NCI-H524 (cell line): Measurements from ENCODE around the gene F3.

ENCODE experiments used
- DNase-seq, 2 experiments: peaks; one replicate each; lab custom pipeline; 2025; lab: John Stamatoyannopoulos, UW

F3 gene

GRCh38 chr1:94527447-94528031 is 14.0 kb downstream of the F3 start:
- peak in 1 of 2 experiments; percentile 12 for DNase-seq

DNA sequence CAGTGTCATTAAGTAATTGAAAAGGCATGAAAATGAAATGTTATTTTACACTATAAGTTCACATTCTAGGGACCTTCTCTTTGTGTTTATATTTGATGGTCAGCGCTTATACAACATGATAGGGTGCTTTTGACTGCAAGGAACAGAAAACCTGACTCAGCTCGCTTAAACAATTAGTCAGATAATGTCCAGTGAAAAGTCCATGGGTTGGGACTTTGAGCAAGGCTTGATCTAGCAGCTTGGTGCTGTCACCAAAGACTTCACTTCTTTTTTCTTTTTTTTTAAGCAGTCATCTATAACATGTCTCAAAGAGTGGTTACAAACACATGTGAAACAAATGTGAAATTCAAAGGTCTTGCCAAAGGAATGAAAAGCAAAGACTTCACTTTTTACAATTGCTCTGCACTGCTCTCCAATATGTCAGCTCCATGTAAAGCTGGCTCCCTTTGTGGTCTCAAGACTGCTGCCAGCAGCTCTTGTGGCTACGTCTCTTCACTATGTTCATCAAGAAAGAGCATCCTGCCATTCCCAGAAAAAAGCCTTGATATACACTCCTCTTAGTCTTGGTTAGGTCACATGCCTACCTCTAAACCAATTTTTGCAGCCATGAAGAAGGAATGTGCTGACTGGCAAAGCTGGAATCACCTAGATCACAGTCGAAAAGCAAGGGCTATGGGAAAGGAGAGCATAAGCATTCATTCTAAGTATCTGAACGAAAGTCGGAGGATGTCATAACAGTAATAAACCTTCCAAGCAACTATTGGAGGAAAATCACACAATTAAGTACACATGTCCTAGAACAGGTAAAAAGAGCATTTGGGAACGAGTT is 15.2 kb downstream of the F3 start:
- no peak for DNase-seq

DNA sequence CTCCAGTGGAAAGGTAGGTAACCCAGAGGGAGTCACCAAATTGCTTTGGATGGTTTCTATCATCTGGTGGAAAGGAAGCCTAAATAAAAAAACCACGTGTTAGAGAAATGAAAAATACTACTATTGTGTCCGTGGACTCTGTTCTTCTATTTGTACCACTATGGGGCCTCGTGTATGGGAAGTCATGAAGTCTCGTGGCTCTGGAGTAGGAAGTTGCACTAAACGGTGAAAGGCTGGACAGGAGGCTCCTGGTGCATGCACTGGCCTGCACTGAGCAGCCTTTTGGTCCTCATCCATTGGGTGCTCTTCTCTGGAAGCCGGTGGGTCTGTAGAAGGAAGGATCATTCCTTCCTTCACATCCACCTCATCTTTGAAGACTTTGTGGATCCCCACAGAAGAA is 17.0 kb downstream of the F3 start:
- DNase-seq = no peak

DNA sequence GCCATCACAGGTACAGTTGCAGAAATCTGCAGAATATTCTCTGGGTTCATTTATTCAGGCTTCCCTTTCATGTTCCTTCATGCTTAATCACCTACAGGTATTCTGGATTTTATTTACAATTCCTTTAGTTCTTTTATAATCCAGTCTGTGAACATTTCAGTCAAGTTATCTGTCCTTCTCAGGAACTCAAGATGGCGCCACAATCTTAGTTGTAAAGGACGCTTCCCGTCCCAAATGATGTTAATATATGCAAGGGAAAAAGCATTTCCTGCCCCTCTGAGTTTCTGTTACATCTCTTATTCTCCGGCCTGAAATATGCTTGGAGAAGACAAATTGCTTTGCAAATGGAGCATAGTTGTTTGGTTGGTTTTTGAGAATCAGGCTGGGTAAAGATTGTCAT is 19.3 kb downstream of the F3 start:
- DNase-seq = peak in 1 of 2 experiments; percentile 52

DNA sequence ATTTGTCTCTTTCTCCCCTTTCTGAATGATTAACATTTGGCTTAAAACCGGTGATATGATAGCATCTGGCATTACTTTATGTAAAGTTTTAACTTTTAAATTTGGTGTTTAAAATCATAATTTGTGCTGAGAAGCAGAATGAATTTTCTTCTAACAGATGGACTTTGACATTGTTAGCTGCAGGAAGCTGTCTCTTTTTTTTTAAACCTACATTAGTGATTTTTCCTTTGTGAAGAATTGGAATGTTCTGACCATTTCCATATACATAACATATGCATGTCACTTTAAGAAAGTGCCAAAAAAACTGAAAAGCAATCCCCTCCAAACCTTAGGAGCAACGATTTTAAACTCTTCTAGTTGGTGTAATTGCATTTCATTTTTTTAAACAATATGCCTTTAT is 22.2 kb downstream of the F3 start:
- no peak for DNase-seq

- no peak for DNase-seq
These were observed 26.1 kb downstream of the F3 start for GRCh38 chr1:94515296-94515947.

DNA sequence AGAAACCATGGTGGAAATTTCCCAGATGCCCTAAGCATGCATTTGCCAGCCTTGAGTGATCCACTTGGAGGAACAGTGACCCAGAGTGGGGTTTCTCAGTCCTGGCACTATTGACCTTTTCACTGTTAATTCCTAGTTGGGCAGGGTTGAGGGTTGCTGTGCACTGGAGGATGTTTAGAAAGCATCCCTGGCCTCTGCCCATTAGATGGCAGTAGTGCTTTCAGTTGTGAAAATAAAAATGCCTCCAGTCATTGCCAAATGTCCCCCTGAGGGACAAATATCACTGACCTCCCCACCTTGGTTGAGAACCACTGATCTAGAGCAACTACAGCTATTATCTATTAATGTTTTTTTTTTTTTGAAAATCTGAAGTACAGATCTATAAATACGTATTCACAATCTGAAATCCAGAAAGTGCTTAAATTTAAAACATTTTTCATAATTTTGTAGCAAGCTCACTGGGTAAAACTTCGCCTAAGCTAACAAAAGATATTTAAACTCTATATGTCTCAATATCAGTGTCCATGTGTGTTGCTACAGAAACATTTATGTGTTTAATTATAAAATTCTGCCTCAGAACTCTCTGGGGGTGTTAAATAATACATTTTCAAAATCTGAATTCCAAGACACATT is 27.3 kb downstream of the F3 start:
- peak in 1 of 2 experiments; percentile 36 for DNase-seq

- DNase-seq = no peak
These were observed 28.7 kb downstream of the F3 start for GRCh38 chr1:94512816-94513215.

- no peak for DNase-seq
These were observed 37.0 kb downstream of the F3 start for GRCh38 chr1:94504601-94505000.

GRCh38 chr1:94503153-94503552 is 38.4 kb downstream of the F3 start:
- no peak for DNase-seq

GRCh38 chr1:94501935-94502334 is 39.6 kb downstream of the F3 start:
- no peak for DNase-seq

- no peak for DNase-seq
These were observed 40.1 kb downstream of the F3 start for GRCh38 chr1:94501426-94501825.

- DNase-seq = no peak
These were observed 45.3 kb downstream of the F3 start for GRCh38 chr1:94496076-94496755.

GRCh38 chr1:94490556-94490955 is 51.0 kb downstream of the F3 start:
- no peak for DNase-seq

DNA sequence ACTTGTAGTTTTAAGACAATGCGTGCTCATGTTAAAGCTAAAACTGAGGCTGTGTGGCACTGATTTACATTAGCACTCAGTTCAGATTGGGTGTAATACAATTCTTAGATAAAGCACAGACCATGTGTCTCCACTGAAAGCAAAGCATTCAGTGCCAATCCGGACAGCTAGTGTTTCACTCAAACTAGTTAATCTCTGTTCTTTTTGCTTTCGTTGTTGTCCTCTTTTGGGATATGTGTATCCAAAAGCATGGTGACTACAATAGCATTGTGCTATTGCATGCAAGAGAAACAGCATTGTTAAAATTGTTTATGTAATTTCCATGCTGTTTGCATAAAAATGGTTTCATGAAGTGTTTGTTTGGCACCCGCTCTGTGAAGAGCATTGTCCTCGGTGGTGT is 54.6 kb downstream of the F3 start:
- no peak for DNase-seq

DNA sequence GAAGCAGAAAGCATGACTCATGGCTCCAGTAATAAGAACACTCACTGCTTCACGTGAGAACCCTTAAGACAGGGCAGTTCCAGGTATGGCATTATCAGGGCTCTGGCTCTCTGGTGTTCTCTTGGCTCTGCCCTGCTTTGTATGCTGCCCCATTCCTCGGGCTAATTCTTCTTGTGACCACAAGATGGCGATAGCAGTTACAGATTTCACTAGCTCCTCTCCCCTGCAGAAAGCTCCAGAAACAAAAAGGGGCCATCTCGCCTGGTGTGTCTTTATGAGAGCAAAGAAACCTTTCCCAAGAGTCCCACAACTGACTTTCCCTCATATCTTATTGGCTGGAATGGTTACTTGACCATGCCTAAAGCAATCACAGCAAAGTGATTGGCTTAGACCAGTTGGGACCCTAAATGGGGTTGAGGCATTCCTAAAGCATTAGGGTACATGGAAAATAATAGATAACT is 60.1 kb downstream of the F3 start:
- DNase-seq = peak; percentile 26 to 52

DNA sequence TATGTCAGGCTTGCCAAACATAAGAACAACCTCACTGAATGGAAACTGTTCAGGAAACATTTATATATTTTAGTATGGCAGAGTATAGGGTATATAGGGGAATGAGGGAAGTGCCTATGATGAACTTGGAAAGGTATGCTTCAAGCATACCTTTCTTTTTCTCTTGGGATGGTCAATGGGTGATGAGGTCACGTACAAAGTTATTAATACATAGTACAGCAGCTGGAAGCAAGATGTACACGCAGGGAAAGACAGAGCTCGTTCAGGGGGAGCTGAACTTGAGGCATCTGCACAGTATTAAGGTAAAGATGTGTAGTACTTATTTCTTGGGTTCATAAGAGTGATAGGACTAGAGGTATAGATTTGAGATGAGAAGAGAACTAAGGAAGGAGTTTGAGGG is 61.9 kb downstream of the F3 start:
- DNase-seq = no peak
